GM10266 (cell line): ENCODE measurements around the gene ARID3A.

Source experiments
- DNase-seq: peaks from one replicate; pipeline ENCODE4 v3.0.0; 2012; ENCODE audit errors: extremely low spot score
- CTCF ChIP-seq: IDR thresholded peaks from 2 replicates; pipeline ENCODE4 v1.5.1; 2012; ENCODE audit warnings: mild to moderate bottlenecking, low read depth; ENCODE audit not compliant: control insufficient read depth, insufficient read depth; ENCODE audit errors: missing control alignments

ARID3A gene

DNA sequence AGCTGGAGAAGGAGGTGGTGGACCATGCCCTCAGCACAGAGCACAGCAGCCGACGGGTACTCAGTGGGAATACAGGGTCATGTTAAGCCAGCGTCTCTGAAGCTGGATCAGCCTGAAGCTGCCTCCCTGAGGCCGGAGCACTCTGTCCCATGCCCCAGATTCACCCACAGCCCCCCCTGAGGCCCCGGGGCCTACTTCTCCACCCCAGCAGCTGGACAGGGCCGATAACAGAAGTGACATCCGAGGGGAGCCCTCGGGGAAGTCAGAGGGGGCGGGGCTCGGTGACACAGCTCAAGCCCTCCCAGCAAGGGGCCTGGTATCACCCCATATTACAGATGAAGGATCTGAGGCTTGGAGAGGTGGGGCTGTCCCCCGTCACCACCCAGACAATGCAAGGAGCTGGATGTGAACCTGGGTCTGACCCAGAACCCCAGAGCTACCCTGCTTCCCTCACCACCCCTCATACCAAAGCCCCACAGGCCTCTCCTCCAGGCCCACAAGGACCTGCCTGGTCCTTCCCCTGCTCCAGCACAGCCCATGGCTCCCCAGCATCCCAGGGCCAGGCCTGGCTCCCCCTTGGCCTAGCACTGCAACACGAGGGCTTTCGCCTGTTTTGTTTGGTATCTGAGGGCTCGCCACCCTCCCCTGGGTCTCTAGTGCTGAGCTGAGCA, 18.5 kb upstream of the ARID3A start:
- TF ChIP-seq CTCF, result no peak
- peak; percentile 75 for DNase-seq

GRCh38 chr19:911197-912033, 14.4 kb upstream of the ARID3A start:
- no peak for TF ChIP-seq CTCF
- no peak for DNase-seq

- TF ChIP-seq CTCF, result no peak
- DNase-seq, result peak; percentile 75
Observed at GRCh38 chr19:912181-913079, 13.4 kb upstream of the ARID3A start.

GRCh38 chr19:913080-913748, 12.6 kb upstream of the ARID3A start, which contains the start of gene R3HDM4:
TSS of gene R3HDM4 (minus strand) at chr19:913219. CDS start at chr19:913157, 62 bp downstream.
- DNase-seq, result peak; percentile 98
- TF ChIP-seq CTCF, result no peak

- no peak for DNase-seq
- TF ChIP-seq CTCF, result no peak
Observed at GRCh38 chr19:916645-917322, 9.1 kb upstream of the ARID3A start.
